ENCODE measurements around the gene TSPAN6. TPM values are rescaled to one million over a fixed set of nuclear protein-coding genes. Genes with fewer than 3 reads are reported as not detected.

The TSPAN6 gene
- total RNA-seq, 1 donor from 2014 or later = not detected

- Mint-ChIP-seq H3K36me3 (ENCODE audit: low read depth) (no peaks in the 10 kb centered on the region), H3K27me3 (ENCODE audit: insufficient read depth) (peaks cover 2% of the 10 kb centered on the region), H3K27ac (no peak overlapping the region), H3K9me3 (no peaks in the 10 kb centered on the region), H3K4me3 (no peak overlapping the region), H3K4me1 (ENCODE audit: low read depth) (no peaks in the 10 kb centered on the region)
- intact Hi-C loops (cut with micrococcal nuclease) = no loop called here
- DNase-seq (ENCODE audit: low spot score) = no peak
Observed at GRCh38 chrX:100593126-100593525, 43.5 kb downstream of the TSPAN6 start.

GRCh38 chrX:100591256-100592051 is 45.2 kb downstream of the TSPAN6 start:
- Mint-ChIP-seq H3K36me3 (ENCODE audit: low read depth) (no peaks in the 10 kb centered on the region), H3K27ac (no peak overlapping the region), H3K4me1 (ENCODE audit: low read depth) (no peaks in the 10 kb centered on the region), H3K9me3 (no peaks in the 10 kb centered on the region), H3K4me3 (no peak overlapping the region), H3K27me3 (ENCODE audit: insufficient read depth) (peaks cover 2% of the 10 kb centered on the region)
- intact Hi-C loops (cut with micrococcal nuclease) = no loop called here
- no peak for DNase-seq (ENCODE audit: low spot score)

GRCh38 chrX:100587861-100588260 is 48.7 kb downstream of the TSPAN6 start:
- intact Hi-C loops (cut with micrococcal nuclease) = no loop called here
- Mint-ChIP-seq H3K4me1 (ENCODE audit: low read depth) (no peaks in the 10 kb centered on the region), H3K4me3 (no peak overlapping the region), H3K36me3 (ENCODE audit: low read depth) (no peaks in the 10 kb centered on the region), H3K9me3 (no peaks in the 10 kb centered on the region), H3K27ac (no peak overlapping the region), H3K27me3 (ENCODE audit: insufficient read depth) (peaks cover 4% of the 10 kb centered on the region)
- DNase-seq (ENCODE audit: low spot score) = no peak

- H3K36me3 Mint-ChIP-seq (ENCODE audit: low read depth) = no peaks in the 10 kb centered on the region
- H3K27me3 Mint-ChIP-seq (ENCODE audit: insufficient read depth) = peaks cover 5% of the 10 kb centered on the region
- no peak overlapping the region for H3K4me3 Mint-ChIP-seq
- H3K27ac Mint-ChIP-seq = no peak overlapping the region
- H3K9me3 Mint-ChIP-seq = no peaks in the 10 kb centered on the region
- intact Hi-C loops (cut with micrococcal nuclease) = no loop called here
- DNase-seq (ENCODE audit: low spot score) = no peak
- H3K4me1 Mint-ChIP-seq (ENCODE audit: low read depth) = no peaks in the 10 kb centered on the region
Observed at GRCh38 chrX:100586747-100587146, 49.9 kb downstream of the TSPAN6 start.

GRCh38 chrX:100584611-100585010 is 52.0 kb downstream of the TSPAN6 start, which contains the start of gene TNMD:
TSS of gene TNMD (plus strand) at chrX:100584936. CDS start at chrX:100585019, 83 bp downstream.
- H3K4me1 Mint-ChIP-seq (ENCODE audit: low read depth) = no peaks in the 10 kb centered on the region
- no peaks in the 10 kb centered on the region for H3K9me3 Mint-ChIP-seq
- no peak within 1 kb of the TSS for H3K27ac Mint-ChIP-seq
- H3K4me3 Mint-ChIP-seq = no peak within 1 kb of the TSS
- H3K36me3 Mint-ChIP-seq (ENCODE audit: low read depth) = no peaks in the 10 kb centered on the region
- peaks cover 5% of the 10 kb centered on the region for H3K27me3 Mint-ChIP-seq (ENCODE audit: insufficient read depth)
- no peak for DNase-seq (ENCODE audit: low spot score)
- intact Hi-C loops (cut with micrococcal nuclease) = no loop called here

Other genes starting within 250 kb of the TSPAN6 start
- 0.03 TPM in 1 of 2 replicates, not detected in the other for gene PCDH19, start 226.5 kb downstream of the TSPAN6 start, total RNA-seq
- not detected in 2 replicates for gene TNMD, start 51.9 kb downstream of the TSPAN6 start, total RNA-seq
- gene SRPX2, start 7.4 kb upstream of the TSPAN6 start, total RNA-seq = not detected in 2 replicates
- gene SYTL4, start 95.3 kb upstream of the TSPAN6 start, total RNA-seq = not detected in 2 replicates
- 70.3 and 72.1 TPM in 2 replicates for gene CSTF2, start 183.6 kb upstream of the TSPAN6 start, total RNA-seq
- not detected in 2 replicates for gene NOX1, start 237.6 kb upstream of the TSPAN6 start, total RNA-seq

Data from activated T-helper 1 cell treated with anti-CD3 and anti-CD28 coated beads, Interleukin-12 subunit alpha, Interleukin-12 subunit beta, Interleukin-2, Interleukin-4 antibody, amounts not matched to agents 30 ng/mL and 10 ng/mL and 1 ng/mL, durations not matched to agents 14 hours and 24 hours and 36 hours (primary cell).